ENCODE measurements around the gene GNAO1.
"Not testable (repeated sequence)": the region's sequence is repeated elsewhere in the genome, so short reads cannot be mapped to it uniquely, and the experiment has no call there.

GNAO1 gene

DNA sequence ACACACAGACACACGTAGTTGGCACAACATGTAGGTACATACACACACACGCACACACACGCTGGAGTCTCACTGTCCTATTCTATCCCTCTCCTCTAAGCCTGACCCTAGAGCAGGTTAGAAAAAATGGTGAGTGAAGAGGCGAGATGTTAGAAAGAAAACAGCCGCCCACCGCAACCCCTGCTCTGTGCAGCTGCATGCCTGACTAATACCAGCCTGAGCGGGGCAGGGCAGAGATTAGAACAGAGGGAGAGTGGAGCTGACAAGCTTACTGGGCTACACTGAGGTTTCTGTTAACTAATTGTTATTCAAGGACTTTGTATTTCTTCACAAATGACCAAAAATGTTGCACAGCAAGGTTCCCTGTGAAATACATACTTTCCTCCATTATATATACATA, 174.3 kb downstream of the GNAO1 start:
- H3K4me3 ChIP-seq (ENCODE audit: low read depth in 1 of 2, low read length in 2 of 2), result no peak overlapping the region
- no peak overlapping the region for H3K27ac ChIP-seq (ENCODE audit: low read depth, low read length)
- peaks cover 4% of the 10 kb centered on the region for H3K4me1 ChIP-seq (ENCODE audit: insufficient read depth, low read length)
- peaks cover 55% of the 10 kb centered on the region for H3K36me3 ChIP-seq (ENCODE audit: insufficient read depth, low read length)
- no peaks in the 10 kb centered on the region for H3K27me3 ChIP-seq (ENCODE audit: control insufficient read depth in 1 of 2, insufficient read depth in 2 of 2, low read length in 2 of 2)
- H3K9me3 ChIP-seq (ENCODE audit: low read length), result no peaks in the 10 kb centered on the region
- H3K9ac ChIP-seq (ENCODE audit: low read length), result no peak overlapping the region

DNA sequence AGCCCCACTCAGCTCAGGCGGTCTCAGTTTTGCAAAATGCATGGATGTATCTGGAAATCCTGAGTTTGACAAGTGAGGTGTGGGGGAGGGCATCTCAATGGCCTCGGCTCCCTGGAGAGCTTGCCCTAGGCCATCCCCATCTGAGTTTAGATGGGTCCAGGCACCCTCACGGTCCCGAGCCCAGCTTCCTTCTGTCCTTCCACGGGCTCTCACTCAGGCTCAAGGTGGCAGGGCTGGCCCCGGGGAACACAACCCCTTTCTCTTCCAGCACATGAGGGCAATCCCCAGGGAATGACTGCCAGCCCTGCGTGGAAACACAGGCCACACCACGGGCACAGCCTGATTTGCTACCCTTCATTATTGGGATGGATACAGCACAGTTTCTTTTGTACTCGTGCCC, 175.7 kb downstream of the GNAO1 start:
- H3K4me3 ChIP-seq (ENCODE audit: low read depth in 1 of 2, low read length in 2 of 2), result no peak overlapping the region
- H3K9ac ChIP-seq (ENCODE audit: low read length), result no peak overlapping the region
- peaks cover 18% of the 10 kb centered on the region for H3K4me1 ChIP-seq (ENCODE audit: insufficient read depth, low read length)
- no peak overlapping the region for H3K27ac ChIP-seq (ENCODE audit: low read depth, low read length)
- H3K36me3 ChIP-seq (ENCODE audit: insufficient read depth, low read length), result peaks cover 55% of the 10 kb centered on the region
- no peaks in the 10 kb centered on the region for H3K27me3 ChIP-seq (ENCODE audit: control insufficient read depth in 1 of 2, insufficient read depth in 2 of 2, low read length in 2 of 2)
- H3K9me3 ChIP-seq (ENCODE audit: low read length), result no peaks in the 10 kb centered on the region

DNA sequence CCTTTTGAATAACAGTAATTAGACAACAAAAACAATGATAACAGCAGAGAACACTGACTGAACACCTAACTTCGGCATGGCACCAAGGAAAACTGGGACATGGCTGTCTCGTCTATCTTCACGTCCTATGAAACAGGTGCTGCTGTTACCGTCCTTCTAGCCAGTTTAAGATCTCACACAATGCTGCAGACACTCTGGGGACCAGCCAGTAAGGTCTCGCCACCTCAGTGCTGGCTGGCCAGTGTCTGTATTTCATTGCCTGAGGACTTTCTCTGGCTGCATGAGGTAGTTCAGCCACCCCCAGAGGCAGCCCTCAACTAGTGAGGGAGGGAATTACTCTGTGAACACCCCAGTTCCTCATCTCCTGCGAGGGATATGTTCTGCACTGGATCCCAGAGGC, 176.5 kb downstream of the GNAO1 start:
- peaks cover 22% of the 10 kb centered on the region for H3K4me1 ChIP-seq (ENCODE audit: insufficient read depth, low read length)
- H3K36me3 ChIP-seq (ENCODE audit: insufficient read depth, low read length), result peaks cover 49% of the 10 kb centered on the region
- H3K27ac ChIP-seq (ENCODE audit: low read depth, low read length), result no peak overlapping the region
- H3K27me3 ChIP-seq (ENCODE audit: control insufficient read depth in 1 of 2, insufficient read depth in 2 of 2, low read length in 2 of 2), result no peaks in the 10 kb centered on the region
- H3K9me3 ChIP-seq (ENCODE audit: low read length), result no peaks in the 10 kb centered on the region
- H3K4me3 ChIP-seq (ENCODE audit: low read depth in 1 of 2, low read length in 2 of 2), result no peak overlapping the region
- H3K9ac ChIP-seq (ENCODE audit: low read length), result no peak overlapping the region

- H3K9me3 ChIP-seq (ENCODE audit: low read length), result no peaks in the 10 kb centered on the region
- H3K36me3 ChIP-seq (ENCODE audit: insufficient read depth, low read length), result peaks cover 42% of the 10 kb centered on the region
- no peaks in the 10 kb centered on the region for H3K27me3 ChIP-seq (ENCODE audit: control insufficient read depth in 1 of 2, insufficient read depth in 2 of 2, low read length in 2 of 2)
- H3K27ac ChIP-seq (ENCODE audit: low read depth, low read length), result no peak overlapping the region
- peaks cover 22% of the 10 kb centered on the region for H3K4me1 ChIP-seq (ENCODE audit: insufficient read depth, low read length)
- H3K4me3 ChIP-seq (ENCODE audit: low read depth in 1 of 2, low read length in 2 of 2), result no peak overlapping the region
- H3K9ac ChIP-seq (ENCODE audit: low read length), result no peak overlapping the region
These were observed 177.3 kb downstream of the GNAO1 start for GRCh38 chr16:56368545-56368944.

DNA sequence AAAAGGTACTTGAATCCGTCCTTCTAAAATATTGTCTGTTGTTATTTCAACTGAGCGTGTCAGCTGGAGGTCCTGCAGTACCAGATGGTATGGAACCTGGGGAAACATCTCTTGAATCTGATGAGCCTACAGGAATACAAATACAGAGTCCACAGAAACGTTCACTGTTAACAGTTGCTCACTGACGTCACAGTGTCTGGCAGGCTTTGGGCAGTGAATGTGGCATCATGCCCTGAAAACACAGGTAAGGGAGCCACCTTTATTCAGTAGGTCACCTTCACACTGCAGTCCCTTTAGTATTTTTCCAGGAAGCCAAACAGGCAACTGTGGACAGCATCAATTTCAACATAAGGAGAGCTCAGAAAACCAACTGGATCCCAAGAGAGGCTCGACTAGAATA, 177.9 kb downstream of the GNAO1 start:
- Histone ChIP-seq H3K27me3 (ENCODE audit: control insufficient read depth in 1 of 2, insufficient read depth in 2 of 2, low read length in 2 of 2) (no peaks in the 10 kb centered on the region), H3K36me3 (ENCODE audit: insufficient read depth, low read length) (peaks cover 35% of the 10 kb centered on the region), H3K27ac (ENCODE audit: low read depth, low read length) (no peak overlapping the region), H3K9me3 (ENCODE audit: low read length) (no peaks in the 10 kb centered on the region), H3K9ac (ENCODE audit: low read length) (no peak overlapping the region), H3K4me3 (ENCODE audit: low read depth in 1 of 2, low read length in 2 of 2) (no peak overlapping the region), H3K4me1 (ENCODE audit: insufficient read depth, low read length) (peaks cover 22% of the 10 kb centered on the region)

- peaks cover 27% of the 10 kb centered on the region for H3K36me3 ChIP-seq (ENCODE audit: insufficient read depth, low read length)
- no peak overlapping the region for H3K4me3 ChIP-seq (ENCODE audit: low read depth in 1 of 2, low read length in 2 of 2)
- peak overlapping the region; percentile 49 for H3K27ac ChIP-seq (ENCODE audit: low read depth, low read length)
- H3K27me3 ChIP-seq (ENCODE audit: control insufficient read depth in 1 of 2, insufficient read depth in 2 of 2, low read length in 2 of 2), result no peaks in the 10 kb centered on the region
- H3K4me1 ChIP-seq (ENCODE audit: insufficient read depth, low read length), result peaks cover 22% of the 10 kb centered on the region
- no peak overlapping the region for H3K9ac ChIP-seq (ENCODE audit: low read length)
- no peaks in the 10 kb centered on the region for H3K9me3 ChIP-seq (ENCODE audit: low read length)
These were observed 179.0 kb downstream of the GNAO1 start for GRCh38 chr16:56370185-56370874.

- Histone ChIP-seq H3K27ac (ENCODE audit: low read depth, low read length) (peak overlapping the region; percentile 49), H3K9ac (ENCODE audit: low read length) (no peak overlapping the region), H3K4me1 (ENCODE audit: insufficient read depth, low read length) (peaks cover 22% of the 10 kb centered on the region), H3K36me3 (ENCODE audit: insufficient read depth, low read length) (peaks cover 25% of the 10 kb centered on the region), H3K27me3 (ENCODE audit: control insufficient read depth in 1 of 2, insufficient read depth in 2 of 2, low read length in 2 of 2) (no peaks in the 10 kb centered on the region), H3K9me3 (ENCODE audit: low read length) (no peaks in the 10 kb centered on the region), H3K4me3 (ENCODE audit: low read depth in 1 of 2, low read length in 2 of 2) (no peak overlapping the region)
These were observed 179.8 kb downstream of the GNAO1 start for GRCh38 chr16:56370875-56371659.

- no peaks in the 10 kb centered on the region for H3K9me3 ChIP-seq (ENCODE audit: low read length)
- H3K9ac ChIP-seq (ENCODE audit: low read length), result no peak overlapping the region
- peak overlapping the region; percentile 47 for H3K27ac ChIP-seq (ENCODE audit: low read depth, low read length)
- peaks cover 22% of the 10 kb centered on the region for H3K4me1 ChIP-seq (ENCODE audit: insufficient read depth, low read length)
- peaks cover 20% of the 10 kb centered on the region for H3K36me3 ChIP-seq (ENCODE audit: insufficient read depth, low read length)
- no peak overlapping the region for H3K4me3 ChIP-seq (ENCODE audit: low read depth in 1 of 2, low read length in 2 of 2)
- H3K27me3 ChIP-seq (ENCODE audit: control insufficient read depth in 1 of 2, insufficient read depth in 2 of 2, low read length in 2 of 2), result no peaks in the 10 kb centered on the region
These were observed 180.3 kb downstream of the GNAO1 start for GRCh38 chr16:56371660-56371937.

GRCh38 chr16:56372013-56372634, 180.8 kb downstream of the GNAO1 start:
- no peak overlapping the region for H3K27ac ChIP-seq (ENCODE audit: low read depth, low read length)
- H3K9me3 ChIP-seq (ENCODE audit: low read length), result no peaks in the 10 kb centered on the region
- no peak overlapping the region for H3K4me3 ChIP-seq (ENCODE audit: low read depth in 1 of 2, low read length in 2 of 2)
- peaks cover 22% of the 10 kb centered on the region for H3K4me1 ChIP-seq (ENCODE audit: insufficient read depth, low read length)
- H3K36me3 ChIP-seq (ENCODE audit: insufficient read depth, low read length), result peaks cover 15% of the 10 kb centered on the region
- H3K9ac ChIP-seq (ENCODE audit: low read length), result no peak overlapping the region
- H3K27me3 ChIP-seq (ENCODE audit: control insufficient read depth in 1 of 2, insufficient read depth in 2 of 2, low read length in 2 of 2), result no peaks in the 10 kb centered on the region

DNA sequence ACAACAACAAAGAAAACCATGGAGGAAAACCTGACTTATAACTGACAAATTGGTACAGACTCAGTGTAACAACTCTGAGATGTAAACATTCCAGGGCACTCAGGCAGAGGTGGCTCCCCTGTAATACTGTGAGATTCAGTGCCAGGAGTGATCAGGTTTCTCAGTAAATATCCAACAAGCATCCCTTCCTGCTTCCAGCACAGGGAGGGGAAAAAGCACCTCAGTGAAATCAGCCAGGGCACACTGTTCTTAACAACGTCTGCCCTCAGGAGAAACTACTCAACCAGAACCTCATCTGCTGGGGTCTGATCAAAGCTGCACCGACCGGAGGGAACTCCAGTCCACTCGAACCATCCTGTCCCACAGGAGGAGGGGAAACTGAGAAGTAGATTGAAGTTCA, 181.7 kb downstream of the GNAO1 start:
- Histone ChIP-seq H3K9ac (ENCODE audit: low read length) (no peak overlapping the region), H3K27ac (ENCODE audit: low read depth, low read length) (no peak overlapping the region), H3K4me1 (ENCODE audit: insufficient read depth, low read length) (peaks cover 22% of the 10 kb centered on the region), H3K9me3 (ENCODE audit: low read length) (no peaks in the 10 kb centered on the region), H3K27me3 (ENCODE audit: control insufficient read depth in 1 of 2, insufficient read depth in 2 of 2, low read length in 2 of 2) (no peaks in the 10 kb centered on the region), H3K4me3 (ENCODE audit: low read depth in 1 of 2, low read length in 2 of 2) (no peak overlapping the region), H3K36me3 (ENCODE audit: insufficient read depth, low read length) (peaks cover 6% of the 10 kb centered on the region)

GRCh38 chr16:56375792-56376191, 184.5 kb downstream of the GNAO1 start:
- H3K9ac ChIP-seq (ENCODE audit: low read length); H3K27ac ChIP-seq (ENCODE audit: low read depth, low read length); H3K36me3 ChIP-seq (ENCODE audit: insufficient read depth, low read length); H3K27me3 ChIP-seq (ENCODE audit: control insufficient read depth in 1 of 2, insufficient read depth in 2 of 2, low read length in 2 of 2); H3K9me3 ChIP-seq (ENCODE audit: low read length); H3K4me3 ChIP-seq (ENCODE audit: low read depth in 1 of 2, low read length in 2 of 2): not testable (repeated sequence)
- H3K4me1 ChIP-seq (ENCODE audit: insufficient read depth, low read length), result peaks cover 15% of the 10 kb centered on the region
